HFFc6 (cell line): Measurements from ENCODE around the gene CHST5. TPM values are rescaled to one million over a fixed set of nuclear protein-coding genes. Genes with fewer than 3 reads are reported as not detected.

Source experiments
- DNase-seq: peaks from one replicate; pipeline ENCODE4 v3.0.0-alpha.2; 2018
- H3K27ac Mint-ChIP-seq: 2 replicates; pipeline ENCODE4 v1.8.0; 2020; ENCODE audit warnings: mild to moderate bottlenecking, mixed read lengths
- H3K27me3 Mint-ChIP-seq: 2 replicates; pipeline ENCODE4 v1.8.0; 2021; ENCODE audit warnings: mild to moderate bottlenecking, moderate library complexity, mixed read lengths; ENCODE audit not compliant: insufficient read depth
- H3K36me3 Mint-ChIP-seq: 2 replicates; pipeline ENCODE4 v1.8.0; 2021; ENCODE audit warnings: low read depth, mixed read lengths
- H3K4me1 Mint-ChIP-seq: 2 replicates; pipeline ENCODE4 v1.8.0; 2020; ENCODE audit warnings: low read depth, mixed read lengths
- H3K4me3 Mint-ChIP-seq: 2 replicates; pipeline ENCODE4 v1.8.0; 2020; ENCODE audit warnings: mild to moderate bottlenecking, moderate library complexity, mixed read lengths
- H3K9me3 Mint-ChIP-seq: 2 replicates; pipeline ENCODE4 v1.8.0; 2020; ENCODE audit warnings: mild to moderate bottlenecking, mixed read lengths
- CTCF ChIP-seq: fragments of 200-600 bp; sonication (generic); IDR thresholded peaks from 2 replicates; pipeline ENCODE4 v1.5.0; 2021; ENCODE audit warnings: antibody characterized with exemption, mild to moderate bottlenecking
- total RNA-seq, 6 experiments: library from RNA; stranded (reverse); fragmentation: NEBNext Ultra II Directional; extraction: Animal tissue kit (Norgen Biotek cat#: 25700); gene quantifications; 2 replicates in 1 of 6; 3 replicates in 5 of 6; pipeline ENCODE4 v1.2.3, GENCODE V29; 2021

Gene CHST5
- total RNA-seq, 6 experiments from 2014 or later, result not detected

- H3K4me1 Mint-ChIP-seq, result no peaks in the 10 kb centered on the region; the same call in 1 of the 2 replicates
- no peaks in the 10 kb centered on the region for H3K9me3 Mint-ChIP-seq
- no peak overlapping the region for H3K4me3 Mint-ChIP-seq
- DNase-seq, result no peak
- H3K27me3 Mint-ChIP-seq, result no peaks in the 10 kb centered on the region; the same call in 1 of the 2 replicates
- H3K27ac Mint-ChIP-seq, result no peak overlapping the region
- TF ChIP-seq CTCF, result no peak
- H3K36me3 Mint-ChIP-seq, result peaks cover 17% of the 10 kb centered on the region
These were observed 40.5 kb upstream of the CHST5 start for GRCh38 chr16:75576384-75576811.

GRCh38 chr16:75575958-75576357 lies 40.0 kb upstream of the CHST5 start:
- H3K27ac Mint-ChIP-seq, result no peak overlapping the region
- TF ChIP-seq CTCF, result no peak
- no peaks in the 10 kb centered on the region; the same call in 1 of the 2 replicates for H3K4me1 Mint-ChIP-seq
- DNase-seq, result no peak
- peaks cover 17% of the 10 kb centered on the region for H3K36me3 Mint-ChIP-seq
- H3K27me3 Mint-ChIP-seq, result no peaks in the 10 kb centered on the region; the same call in 1 of the 2 replicates
- no peaks in the 10 kb centered on the region for H3K9me3 Mint-ChIP-seq
- no peak overlapping the region for H3K4me3 Mint-ChIP-seq

GRCh38 chr16:75573955-75574354 lies 38.0 kb upstream of the CHST5 start:
- Mint-ChIP-seq H3K4me3 (no peak overlapping the region), H3K9me3 (no peaks in the 10 kb centered on the region), H3K36me3 (peaks cover 17% of the 10 kb centered on the region), H3K27ac (no peak overlapping the region), H3K27me3 (no peaks in the 10 kb centered on the region), H3K4me1 (no peaks in the 10 kb centered on the region; the same call in 1 of the 2 replicates)
- no peak for DNase-seq
- TF ChIP-seq CTCF, result no peak

- H3K36me3 Mint-ChIP-seq, result peaks cover 15% of the 10 kb centered on the region; the same call in 1 of the 2 replicates
- H3K4me3 Mint-ChIP-seq, result no peak overlapping the region
- no peaks in the 10 kb centered on the region for H3K9me3 Mint-ChIP-seq
- no peaks in the 10 kb centered on the region for H3K27me3 Mint-ChIP-seq
- DNase-seq, result no peak
- H3K4me1 Mint-ChIP-seq, result no peaks in the 10 kb centered on the region; the same call in 1 of the 2 replicates
- H3K27ac Mint-ChIP-seq, result no peak overlapping the region
- no peak for TF ChIP-seq CTCF
These were observed 37.1 kb upstream of the CHST5 start for GRCh38 chr16:75572864-75573542.

- Mint-ChIP-seq H3K27me3 (no peaks in the 10 kb centered on the region), H3K4me1 (peaks cover 15% of the 10 kb centered on the region), H3K4me3 (no peak overlapping the region), H3K36me3 (peaks cover 22% of the 10 kb centered on the region; the same call in 1 of the 2 replicates), H3K9me3 (no peaks in the 10 kb centered on the region), H3K27ac (no peak overlapping the region)
- no peak for TF ChIP-seq CTCF
- no peak for DNase-seq
These were observed 34.6 kb upstream of the CHST5 start for GRCh38 chr16:75570396-75571065.
